Mesenchymal stem cell (in vitro differentiated cells and primary cell): ENCODE data around the gene DSG3.

Experiments used
- DNase-seq: peaks from one replicate; pipeline ENCODE4 v3.0.0-alpha.2; 2013
- H2AFZ ChIP-seq: one replicate; pipeline ENCODE4 v1.6.1; 2013; ENCODE audit warnings: low read depth, mild to moderate bottlenecking, control low read depth, inconsistent platforms, low read length, moderate library complexity
- H2AK5ac ChIP-seq: 2 replicates; pipeline ENCODE4 v1.6.1; 2013; ENCODE audit warnings: low read length, moderate library complexity, mild to moderate bottlenecking, inconsistent platforms; ENCODE audit not compliant: severe bottlenecking
- H2BK120ac ChIP-seq: one replicate; pipeline ENCODE4 v1.6.1; 2013; ENCODE audit warnings: low read depth, mild to moderate bottlenecking, inconsistent platforms, low read length, moderate library complexity
- H2BK12ac ChIP-seq, 2 experiments: one replicate each; pipeline ENCODE4 v1.6.1; 2013; ENCODE audit warnings: inconsistent platforms in 2 of 2, low read length in 2 of 2, mild to moderate bottlenecking in 2 of 2, moderate library complexity in 2 of 2, control low read depth in 1 of 2
- H2BK15ac ChIP-seq: one replicate; pipeline ENCODE4 v1.6.1; 2013; ENCODE audit warnings: mild to moderate bottlenecking, low read depth, inconsistent platforms; ENCODE audit not compliant: poor library complexity, severe bottlenecking
- H2BK5ac ChIP-seq: 2 replicates; pipeline ENCODE4 v1.6.1; 2013; ENCODE audit warnings: low read depth, mild to moderate bottlenecking, low read length, control low read depth, inconsistent platforms; ENCODE audit not compliant: poor library complexity, severe bottlenecking
- H3K14ac ChIP-seq, 2 experiments: one replicate each; pipeline ENCODE4 v1.6.1; 2013; ENCODE audit warnings: inconsistent platforms in 2 of 2, low read length in 2 of 2, control low read depth in 1 of 2, mild to moderate bottlenecking in 1 of 2, moderate library complexity in 1 of 2
- H3K18ac ChIP-seq, 2 experiments: one replicate each; pipeline ENCODE4 v1.6.1; 2013; ENCODE audit warnings: inconsistent platforms in 2 of 2, low read length in 2 of 2, control low read depth in 1 of 2, low read depth in 1 of 2, mild to moderate bottlenecking in 1 of 2
- H3K23ac ChIP-seq, 2 experiments: one replicate each; pipeline ENCODE4 v1.6.1; 2013; ENCODE audit warnings: inconsistent platforms in 2 of 2, low read length in 2 of 2, mild to moderate bottlenecking in 2 of 2, moderate library complexity in 2 of 2, control low read depth in 1 of 2
- H3K27ac ChIP-seq: 2 replicates; pipeline ENCODE4 v1.5.1; 2013; ENCODE audit warnings: mild to moderate bottlenecking, moderate library complexity, low read length, control low read depth, inconsistent platforms; ENCODE audit not compliant: poor library complexity, severe bottlenecking
- H3K27me3 ChIP-seq, 2 experiments: 2 replicates each; pipeline versions ENCODE4 v1.6.1 to v1.7.0; 2013; ENCODE audit warnings: low read length in 2 of 2, mild to moderate bottlenecking in 2 of 2, moderate library complexity in 2 of 2, control low read depth in 1 of 2, inconsistent platforms in 1 of 2; ENCODE audit not compliant: control insufficient read depth in 1 of 2, insufficient read depth in 1 of 2
- H3K36me3 ChIP-seq, 2 experiments: 2 replicates each; pipeline versions ENCODE4 v1.6.1 to v1.7.0; 2013; ENCODE audit warnings: low read length in 2 of 2, control low read depth in 1 of 2, inconsistent platforms in 1 of 2, low read depth in 1 of 2, mild to moderate bottlenecking in 1 of 2; ENCODE audit not compliant: insufficient read depth in 2 of 2, control insufficient read depth in 1 of 2
- H3K4ac ChIP-seq, 2 experiments: one replicate each; pipeline ENCODE4 v1.6.1; 2013; ENCODE audit warnings: inconsistent platforms in 2 of 2, low read length in 2 of 2, mild to moderate bottlenecking in 2 of 2, moderate library complexity in 2 of 2, control low read depth in 1 of 2, low read depth in 1 of 2
- H3K4me1 ChIP-seq: 2 replicates; pipeline ENCODE4 v1.6.1; 2013; ENCODE audit warnings: low read depth, low read length, control low read depth; ENCODE audit not compliant: control insufficient read depth, insufficient read depth
- H3K4me2 ChIP-seq: 2 replicates; pipeline ENCODE4 v1.6.1; 2013; ENCODE audit warnings: low read length, mild to moderate bottlenecking, inconsistent platforms; ENCODE audit not compliant: poor library complexity, severe bottlenecking
- H3K4me3 ChIP-seq, 2 experiments: 2 replicates each; pipeline versions ENCODE4 v1.5.1 to v1.7.0; 2013; ENCODE audit warnings: low read length in 2 of 2, mild to moderate bottlenecking in 2 of 2, control low read depth in 1 of 2, low read depth in 1 of 2; ENCODE audit not compliant: insufficient read depth in 1 of 2
- H3K79me1 ChIP-seq: replicated peaks from 2 replicates; pipeline ENCODE4 v1.6.1; 2013; ENCODE audit warnings: mild to moderate bottlenecking, control low read depth, low read length, inconsistent platforms; ENCODE audit not compliant: poor library complexity, severe bottlenecking
- H3K9ac ChIP-seq: 2 replicates; pipeline ENCODE4 v1.7.0; 2013; ENCODE audit warnings: mild to moderate bottlenecking, low read length, moderate library complexity
- H3K9me3 ChIP-seq: 2 replicates; pipeline ENCODE4 v1.7.0; 2013; ENCODE audit warnings: mild to moderate bottlenecking, low read length; ENCODE audit not compliant: control insufficient read depth
- H4K8ac ChIP-seq: one replicate; pipeline ENCODE4 v1.6.1; 2013; ENCODE audit warnings: inconsistent platforms, mild to moderate bottlenecking, low read length, moderate library complexity
- H4K91ac ChIP-seq: one replicate; pipeline ENCODE4 v1.6.1; 2013; ENCODE audit warnings: mild to moderate bottlenecking, low read length, inconsistent platforms
- WGBS: methylation state at CpG from one replicate; pipeline ENCODE4 v1.1.7; 2013; ENCODE audit warnings: mixed read lengths; 5-methylcytosine and 5-hydroxymethylcytosine counted together

DSG3 gene

GRCh38 chr18:31510319-31510718 is 62.8 kb downstream of the DSG3 start:
- Histone ChIP-seq H3K36me3 (no peaks in the 10 kb centered on the region), H2BK12ac (no peak overlapping the region), H3K27me3 (no peaks in the 10 kb centered on the region), H2BK15ac (no peak overlapping the region), H3K4ac (no peak overlapping the region), H3K9ac (no peak overlapping the region), H3K4me1 (peaks cover 8% of the 10 kb centered on the region), H4K8ac (no peak overlapping the region), H3K4me3 (no peak overlapping the region), H3K18ac (no peak overlapping the region), H2BK120ac (no peak overlapping the region), H3K9me3 (no peaks in the 10 kb centered on the region), H3K27ac (no peak overlapping the region), H3K23ac (no peak overlapping the region), H2BK5ac (no peak overlapping the region), H3K14ac (no peak overlapping the region), H3K79me1 (peaks cover 19% of the 10 kb centered on the region), H2AK5ac (no peak overlapping the region), H2AFZ (no peak overlapping the region), H3K4me2 (no peak overlapping the region), H4K91ac (no peak overlapping the region)
- DNase-seq: no peak

DNA sequence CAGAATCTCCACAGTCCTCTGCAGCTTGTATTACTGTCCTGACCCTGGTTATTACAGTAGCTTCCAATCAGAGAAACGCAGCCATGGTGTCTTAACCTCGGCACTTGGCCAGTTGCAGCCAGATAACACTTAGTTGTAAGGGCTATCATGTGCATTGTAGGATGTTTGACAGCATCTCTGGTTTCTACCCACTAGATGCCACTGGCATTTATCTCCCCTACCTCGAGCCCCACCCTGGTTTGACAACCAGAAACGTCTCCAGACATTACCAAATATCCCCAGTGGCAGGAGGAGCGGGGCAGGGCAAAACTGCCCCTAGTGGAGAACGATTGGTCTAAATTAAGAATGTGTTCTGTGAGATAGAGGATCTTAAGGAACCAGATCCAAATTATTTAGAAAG is 63.6 kb downstream of the DSG3 start:
- no peak overlapping the region for H3K4me3 ChIP-seq
- no peak overlapping the region for H2BK5ac ChIP-seq
- no peaks in the 10 kb centered on the region for H3K27me3 ChIP-seq
- no peak overlapping the region for H2BK120ac ChIP-seq
- no peak overlapping the region for H3K4ac ChIP-seq
- H3K18ac ChIP-seq: peak overlapping the region in 1 of 2 experiments; percentile 1
- WGBS: 89% methylated on average over 2 of the region's 6 CpGs
- H3K23ac ChIP-seq: no peak overlapping the region
- H3K14ac ChIP-seq: no peak overlapping the region
- H3K27ac ChIP-seq: no peak overlapping the region
- H3K9me3 ChIP-seq: no peaks in the 10 kb centered on the region
- H3K36me3 ChIP-seq: no peaks in the 10 kb centered on the region
- peaks cover 8% of the 10 kb centered on the region for H3K4me1 ChIP-seq
- no peak overlapping the region for H2BK15ac ChIP-seq
- H4K91ac ChIP-seq: peak overlapping the region; percentile 50
- no peak overlapping the region for H3K4me2 ChIP-seq
- H4K8ac ChIP-seq: no peak overlapping the region
- DNase-seq: no peak
- no peak overlapping the region for H2AFZ ChIP-seq
- no peak overlapping the region for H2AK5ac ChIP-seq
- no peak overlapping the region for H3K9ac ChIP-seq
- peaks cover 19% of the 10 kb centered on the region for H3K79me1 ChIP-seq
- H2BK12ac ChIP-seq: no peak overlapping the region

DNA sequence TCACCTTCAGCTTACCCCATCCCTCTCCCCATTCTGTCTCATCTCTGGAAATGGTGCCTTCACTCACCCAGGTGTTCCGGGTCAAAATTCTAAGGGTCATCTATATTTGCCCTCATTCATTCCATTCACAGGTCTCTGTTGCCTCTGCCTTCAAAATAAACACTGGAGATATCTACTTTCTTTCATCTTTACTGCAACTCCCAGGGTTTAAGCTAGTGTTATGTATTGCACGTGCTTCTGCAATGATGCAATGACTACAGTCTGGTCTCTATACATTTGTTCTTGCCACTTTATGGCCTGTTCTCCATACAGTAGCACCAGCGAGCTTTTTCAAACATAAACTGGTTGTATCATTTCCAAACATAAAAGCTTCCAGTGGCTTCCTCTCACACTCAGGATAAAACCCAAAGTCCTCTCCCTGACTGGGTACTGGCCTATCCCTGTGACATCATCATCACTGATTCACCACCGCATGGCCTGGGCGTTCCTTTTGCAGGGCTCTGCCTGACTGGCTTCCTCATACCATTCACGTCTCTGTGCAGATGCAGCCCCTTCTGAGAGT is 64.7 kb downstream of the DSG3 start:
- H3K18ac ChIP-seq: no peak overlapping the region
- H3K4me2 ChIP-seq: peak overlapping the region; percentile 46
- 32% methylated on average over 6 of the region's 6 CpGs for WGBS
- H3K27me3 ChIP-seq: no peaks in the 10 kb centered on the region
- H3K4me3 ChIP-seq: no peak overlapping the region
- H3K4me1 ChIP-seq: peaks cover 8% of the 10 kb centered on the region
- no peak overlapping the region for H2BK120ac ChIP-seq
- peak overlapping the region; percentile 24 to 59 for H3K4ac ChIP-seq
- H2BK15ac ChIP-seq: no peak overlapping the region
- no peaks in the 10 kb centered on the region for H3K36me3 ChIP-seq
- H3K79me1 ChIP-seq: peaks cover 21% of the 10 kb centered on the region
- no peak overlapping the region for H4K91ac ChIP-seq
- H2AK5ac ChIP-seq: peak overlapping the region; percentile 88
- no peaks in the 10 kb centered on the region for H3K9me3 ChIP-seq
- H3K14ac ChIP-seq: no peak overlapping the region
- no peak overlapping the region for H2BK12ac ChIP-seq
- H3K9ac ChIP-seq: peak overlapping the region; percentile 10
- H3K23ac ChIP-seq: no peak overlapping the region
- peak overlapping the region; percentile 47 for H2BK5ac ChIP-seq
- no peak overlapping the region for H2AFZ ChIP-seq
- DNase-seq: peak; percentile 94
- H3K27ac ChIP-seq: peak overlapping the region; percentile 77
- H4K8ac ChIP-seq: peak overlapping the region; percentile 47

DNA sequence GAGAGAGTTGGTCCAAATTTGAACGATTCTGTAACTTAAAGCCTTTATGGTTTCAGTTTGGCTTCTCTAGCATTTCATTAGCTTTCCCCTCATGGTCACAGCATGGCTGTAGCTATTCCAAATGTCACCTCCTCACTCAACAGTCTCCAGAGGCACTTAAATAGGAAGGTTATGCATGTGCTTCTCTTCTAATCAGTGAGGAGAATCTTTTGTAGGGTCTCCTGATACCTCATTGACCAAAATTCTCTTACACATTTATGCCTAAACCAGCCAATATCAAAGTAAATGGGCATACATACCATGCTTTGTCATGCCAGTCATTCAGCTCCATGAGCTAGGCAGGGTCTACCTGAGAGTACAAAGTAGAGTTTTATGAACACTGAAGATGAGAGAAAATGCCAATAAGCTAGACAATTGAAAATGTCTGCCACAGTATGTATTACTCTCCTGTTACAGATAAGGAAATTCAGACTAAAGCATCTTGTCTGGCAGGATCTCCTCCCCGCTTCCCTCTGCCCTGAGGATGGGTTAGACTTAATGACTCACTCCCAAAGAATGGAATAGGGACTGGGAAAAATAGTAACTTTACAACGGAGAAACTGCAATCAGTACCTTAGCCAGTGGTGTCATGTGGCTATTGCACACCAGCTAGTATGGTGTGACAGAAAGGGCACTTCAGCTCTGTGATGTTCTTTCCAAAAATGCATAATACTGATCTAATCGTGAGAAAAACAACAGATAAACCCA is 65.8 kb downstream of the DSG3 start:
- Histone ChIP-seq H3K18ac (peak overlapping the region; percentile 7 to 46), H2AFZ (no peak overlapping the region), H3K36me3 (no peaks in the 10 kb centered on the region), H3K9me3 (no peaks in the 10 kb centered on the region), H3K4ac (no peak overlapping the region), H2BK5ac (no peak overlapping the region), H3K23ac (no peak overlapping the region), H3K4me1 (peaks cover 8% of the 10 kb centered on the region), H3K4me3 (no peak overlapping the region), H4K8ac (no peak overlapping the region), H3K14ac (no peak overlapping the region), H3K79me1 (peaks cover 27% of the 10 kb centered on the region), H3K27ac (peak overlapping the region; percentile 78), H3K4me2 (peak overlapping the region; percentile 17), H2AK5ac (peak overlapping the region; percentile 94), H3K27me3 (no peaks in the 10 kb centered on the region), H4K91ac (no peak overlapping the region), H3K9ac (no peak overlapping the region), H2BK12ac (peak overlapping the region; percentile 6 to 42), H2BK15ac (no peak overlapping the region), H2BK120ac (no peak overlapping the region)
- WGBS: 11% methylated on average over 4 of the region's 4 CpGs
- peak; percentile 90 for DNase-seq
